GM19468 (cell line): ENCODE data around the gene PDIA3.
"Not testable (repeated sequence)": the region's sequence is repeated elsewhere in the genome, so short reads cannot be mapped to it uniquely, and the experiment has no call there.

Source experiments
- ATAC-seq: cut with Tn5 transposase; IDR thresholded peaks from one replicate; pipeline ENCODE4 v1.9.1; 2021; ENCODE audit warnings: mild to moderate bottlenecking, moderate library complexity, moderate number of reproducible peaks; ENCODE audit not compliant: unreplicated experiment; ENCODE audit errors: extremely low read depth

PDIA3 gene

GRCh38 chr15:43808960-43809678, 62.9 kb downstream of the PDIA3 start:
- ATAC-seq = peak; percentile 40

GRCh38 chr15:43815064-43815463, 68.8 kb downstream of the PDIA3 start:
- ATAC-seq = not testable (repeated sequence)

GRCh38 chr15:43821505-43821904, 75.3 kb downstream of the PDIA3 start:
- no peak for ATAC-seq
